AG10803 (cell line): ENCODE results near the gene PIAS3.
A peak's percentile ranks its signal among the peaks of the same experiment; 100 is the strongest.

ENCODE experiments used
- DNase-seq: peaks from one replicate; pipeline ENCODE4 v3.0.0; 2010; ENCODE audit warnings: low read depth
- H3K4me3 ChIP-seq: 2 replicates; pipeline ENCODE4 v1.5.1; 2011; ENCODE audit warnings: mild to moderate bottlenecking, low read length, control low read depth
- CTCF ChIP-seq: conservative IDR thresholded peaks from 2 replicates; pipeline ENCODE4 v1.5.1; 2011; ENCODE audit warnings: mild to moderate bottlenecking, low read length, control low read depth, inconsistent platforms

PIAS3 gene

DNA sequence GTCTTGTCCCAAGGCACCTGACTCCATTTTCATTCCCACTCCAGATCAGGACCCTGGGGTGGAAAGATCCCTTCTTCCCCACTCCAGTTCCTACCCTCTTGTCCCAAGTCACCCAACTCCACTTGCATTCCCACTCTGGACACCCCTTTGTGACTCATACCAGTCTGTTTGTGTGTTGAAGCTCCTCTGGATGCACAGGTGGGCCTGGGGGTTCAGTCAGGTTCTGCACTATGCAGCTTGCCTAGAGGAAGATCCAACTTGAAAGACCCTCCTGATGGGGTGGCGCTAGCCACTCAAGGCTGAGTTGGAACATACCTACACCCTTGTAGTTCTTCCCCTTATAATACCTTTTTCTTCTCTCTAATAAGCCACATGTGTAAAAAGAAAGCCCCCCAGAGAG, 36.6 kb upstream of the PIAS3 start:
- H3K4me3 ChIP-seq: no peak overlapping the region
- no peak for TF ChIP-seq CTCF
- no peak for DNase-seq

GRCh38 chr1:145893306-145894055, 34.6 kb upstream of the PIAS3 start:
- no peak for TF ChIP-seq CTCF
- no peak overlapping the region for H3K4me3 ChIP-seq
- no peak for DNase-seq

DNA sequence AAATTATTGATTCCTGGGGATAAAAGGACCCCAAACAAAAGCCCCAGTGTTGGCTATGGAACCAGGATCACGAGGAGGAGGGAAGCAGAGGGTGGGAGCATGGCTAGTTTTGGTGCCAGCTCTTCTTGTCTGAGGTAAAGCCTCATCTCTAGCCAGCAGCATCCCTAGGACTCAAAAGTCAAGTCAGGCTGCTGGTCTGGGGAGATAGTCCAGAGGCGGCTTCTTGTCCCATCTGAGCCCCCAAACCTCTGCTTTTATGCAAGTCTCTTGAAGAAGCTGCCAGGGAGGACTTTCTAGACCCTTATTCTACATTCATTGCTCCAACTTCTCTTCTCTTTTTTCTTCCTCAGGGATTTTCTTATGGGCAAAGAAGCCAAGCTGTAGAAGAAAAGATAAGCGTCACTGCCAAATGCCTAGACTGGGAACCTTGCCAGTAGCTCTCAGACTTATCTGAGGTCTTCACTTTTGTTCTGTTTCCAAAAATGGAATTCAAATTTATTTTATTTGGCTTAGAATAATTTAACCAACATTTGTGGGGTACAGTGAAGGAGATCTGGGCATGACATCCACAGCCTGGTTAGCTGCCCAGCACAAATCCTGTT, 33.7 kb upstream of the PIAS3 start:
- DNase-seq: peak; percentile 13
- TF ChIP-seq CTCF: no peak
- peak overlapping the region; percentile 6 for H3K4me3 ChIP-seq

DNA sequence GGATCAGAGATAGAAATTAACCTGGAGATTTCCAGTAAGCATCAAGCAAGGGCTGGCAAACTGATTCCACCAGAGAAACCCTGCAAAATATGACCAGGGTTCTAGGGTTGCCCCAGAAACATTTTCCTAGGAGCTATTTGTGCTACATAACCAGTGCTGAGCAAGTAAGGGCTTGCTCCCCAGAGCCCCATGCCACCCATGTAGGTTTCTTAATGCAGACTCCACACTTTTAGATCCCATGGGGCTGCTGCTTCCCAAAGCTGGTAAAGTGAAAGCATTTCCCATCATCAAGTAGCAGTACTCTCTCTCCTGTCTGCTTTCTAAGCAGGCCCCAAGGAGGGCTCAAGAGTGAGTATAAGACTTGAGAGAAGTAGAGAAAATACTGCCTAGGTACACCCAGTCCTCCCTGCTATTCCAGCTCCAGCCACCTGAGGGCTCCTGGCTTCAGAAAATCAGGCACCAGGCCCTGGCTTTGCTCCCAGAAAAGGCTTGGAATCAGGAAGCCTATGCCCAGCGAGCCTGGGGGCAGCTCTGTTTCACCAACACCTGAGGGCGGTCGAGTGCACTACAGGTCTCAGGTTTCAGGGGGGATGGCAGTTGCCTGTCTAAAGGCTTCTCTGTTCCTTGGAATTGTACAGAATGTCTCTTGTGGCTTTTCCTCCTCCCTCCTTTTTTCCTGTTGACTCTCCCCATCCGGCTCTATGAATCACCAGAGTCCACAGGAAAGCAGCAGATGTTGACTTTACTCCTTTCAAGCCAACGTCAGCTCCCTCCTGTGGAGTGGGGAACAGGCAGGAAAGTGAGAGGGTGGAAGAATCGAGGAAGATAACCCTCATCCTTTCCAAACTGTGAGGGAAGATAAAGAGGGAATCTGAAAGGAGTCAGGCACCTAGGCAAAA, 33.0 kb upstream of the PIAS3 start:
- H3K4me3 ChIP-seq: peak overlapping the region; percentile 6
- peak; percentile 93 for TF ChIP-seq CTCF
- peak; percentile 97 for DNase-seq

GRCh38 chr1:145891143-145891542, 32.3 kb upstream of the PIAS3 start:
- TF ChIP-seq CTCF: no peak
- no peak overlapping the region for H3K4me3 ChIP-seq
- no peak for DNase-seq

GRCh38 chr1:145889722-145890121, 30.8 kb upstream of the PIAS3 start:
- no peak for DNase-seq
- no peak overlapping the region for H3K4me3 ChIP-seq
- TF ChIP-seq CTCF: no peak
